CD14-positive monocyte (primary cell): ENCODE results near the gene TRIAP1. TPM values are rescaled to one million over a fixed set of nuclear protein-coding genes. Genes with fewer than 3 reads are reported as not detected.

ENCODE experiments used
- DNase-seq, 3 donors: peaks; one replicate each; pipeline ENCODE4 v3.0.0-alpha.2; 2011 to 2022
- H2AFZ ChIP-seq: 2 replicates; pipeline ENCODE4 v1.6.0; 2012; ENCODE audit warnings: mild to moderate bottlenecking, low read depth, low read length, inconsistent platforms; ENCODE audit not compliant: insufficient read depth, poor library complexity, severe bottlenecking
- H3K27ac ChIP-seq, 2 donors: 1 replicate in 1 of 2; 2 replicates in 1 of 2; pipeline ENCODE4 v1.5.1; 2012 to 2013; ENCODE audit warnings: low read length in 2 of 2, control low read depth in 1 of 2, inconsistent platforms in 1 of 2, low read depth in 1 of 2, mild to moderate bottlenecking in 1 of 2
- H3K27me3 ChIP-seq, 2 donors: one replicate each; pipeline versions ENCODE4 v1.6.0 to v1.6.1; 2011 to 2013; ENCODE audit warnings: low read length in 2 of 2; ENCODE audit not compliant: control insufficient read depth in 2 of 2, insufficient read depth in 2 of 2
- H3K36me3 ChIP-seq, 2 donors: replicated peaks in 1 of 2; 1 replicate in 1 of 2; 2 replicates in 1 of 2; pipeline versions ENCODE4 v1.5.1 to v1.6.1; 2012 to 2013; ENCODE audit warnings: low read length in 2 of 2, control low read depth in 1 of 2, inconsistent platforms in 1 of 2, mild to moderate bottlenecking in 1 of 2; ENCODE audit not compliant: insufficient read depth in 2 of 2, control insufficient read depth in 1 of 2
- H3K4me1 ChIP-seq, 2 donors: 1 replicate in 1 of 2; 2 replicates in 1 of 2; pipeline versions ENCODE4 v1.5.1 to v1.6.1; 2012 to 2013; ENCODE audit warnings: low read length in 2 of 2, control low read depth in 1 of 2, inconsistent platforms in 1 of 2, mild to moderate bottlenecking in 1 of 2, moderate library complexity in 1 of 2; ENCODE audit not compliant: insufficient read depth in 2 of 2, control insufficient read depth in 1 of 2
- H3K4me2 ChIP-seq: replicated peaks from 2 replicates; pipeline ENCODE3; 2012; ENCODE audit warnings: low read length, moderate library complexity, mild to moderate bottlenecking; ENCODE audit not compliant: poor library complexity, severe bottlenecking; ENCODE audit errors: extremely low read depth
- H3K4me3 ChIP-seq, 3 experiments: fragments of 200-600 bp in 1 of 3; sonication (generic) in 1 of 3; replicated peaks in 1 of 3; 1 replicate in 2 of 3; 2 replicates in 1 of 3; pipeline ENCODE4 v1.5.1; 2011 to 2013; ENCODE audit warnings: low read length in 3 of 3, mild to moderate bottlenecking in 3 of 3, control low read depth in 2 of 3, low read depth in 2 of 3, inconsistent platforms in 1 of 3, moderate library complexity in 1 of 3
- H3K79me2 ChIP-seq: 2 replicates; pipeline ENCODE4 v1.6.0; 2012; ENCODE audit warnings: mild to moderate bottlenecking, control low read depth, inconsistent platforms, low read length, moderate library complexity; ENCODE audit not compliant: insufficient read depth
- H3K9ac ChIP-seq: 2 replicates; pipeline ENCODE4 v1.6.0; 2017; ENCODE audit warnings: low read length, mild to moderate bottlenecking; ENCODE audit not compliant: insufficient read depth, poor library complexity, severe bottlenecking
- H3K9me3 ChIP-seq, 2 donors: replicated peaks in 1 of 2; 1 replicate in 1 of 2; 2 replicates in 1 of 2; pipeline versions ENCODE4 v1.5.1 to v1.6.1; 2012 to 2013; ENCODE audit warnings: low read length in 2 of 2, control low read depth in 1 of 2; ENCODE audit not compliant: control insufficient read depth in 1 of 2, insufficient read depth in 1 of 2
- H4K20me1 ChIP-seq: 2 replicates; pipeline ENCODE4 v1.6.0; 2012; ENCODE audit warnings: mild to moderate bottlenecking, low read length, control low read depth, moderate library complexity; ENCODE audit not compliant: insufficient read depth
- H3K27ac Mint-ChIP-seq, 7 donors: one replicate each; pipeline ENCODE4 v1.8.0; 2020; ENCODE audit warnings: mild to moderate bottlenecking in 7 of 7, mixed read lengths in 7 of 7, moderate library complexity in 6 of 7, inconsistent platforms in 2 of 7
- H3K27me3 Mint-ChIP-seq, 3 donors: one replicate each; pipeline ENCODE4 v1.8.0; 2021 to 2022; ENCODE audit warnings: low read depth in 3 of 3, mild to moderate bottlenecking in 3 of 3, mixed read lengths in 3 of 3, moderate library complexity in 3 of 3, inconsistent platforms in 1 of 3
- H3K36me3 Mint-ChIP-seq, 2 donors: one replicate each; pipeline ENCODE4 v1.8.0; 2020; ENCODE audit warnings: mixed read lengths in 2 of 2, inconsistent platforms in 1 of 2, mild to moderate bottlenecking in 1 of 2
- H3K4me1 Mint-ChIP-seq: one replicate; pipeline ENCODE4 v1.8.0; 2020; ENCODE audit warnings: mild to moderate bottlenecking, mixed read lengths
- H3K4me3 Mint-ChIP-seq, 2 donors: one replicate each; pipeline ENCODE4 v1.8.0; 2020; ENCODE audit warnings: mild to moderate bottlenecking in 2 of 2, mixed read lengths in 2 of 2, moderate library complexity in 1 of 2
- H3K9me3 Mint-ChIP-seq, 7 donors: one replicate each; pipeline ENCODE4 v1.8.0; 2020 to 2022; ENCODE audit warnings: mixed read lengths in 7 of 7, mild to moderate bottlenecking in 6 of 7, moderate library complexity in 6 of 7, inconsistent platforms in 2 of 7
- WGBS: methylation state at CpG from one replicate; pipeline ENCODE4 v1.1.5; 2013; ENCODE audit warnings: missing lambda C conversion rate; ENCODE audit not compliant: insufficient coverage; 5-methylcytosine and 5-hydroxymethylcytosine counted together
- intact Hi-C, 2 donors: fragments of 100-400 bp; cut with micrococcal nuclease; formaldehyde crosslinking; loops; one replicate each; pipeline versions ENCODE4 v1.15.0 to v1.15.1; 2023
- polyA plus RNA-seq, 3 donors: library from polyadenylated mRNA; depleted of rRNA in 1 of 3; unstranded in 2 of 3; stranded (reverse) in 1 of 3; fragments of 300-500 nt in 2 of 3; fragments of >200 nt in 1 of 3; fragmentation: Illumina TruSeq in 2 of 3; gene quantifications; 1 replicate in 2 of 3; 2 replicates in 1 of 3; pipeline ENCODE4 v1.2.3, GENCODE V29; 2012 to 2021
- TF ChIP-seq, protein P1 (sequence below): fragments of 200-600 bp; IDR thresholded peaks from one replicate; pipeline ENCODE4 v1.8.0; 2022; ENCODE audit warnings: antibody characterized with exemption, mild to moderate bottlenecking

Gene TRIAP1
- polyA plus RNA-seq, 3 donors = 11.3 to 61.9 (median 57.0) TPM

DNA sequence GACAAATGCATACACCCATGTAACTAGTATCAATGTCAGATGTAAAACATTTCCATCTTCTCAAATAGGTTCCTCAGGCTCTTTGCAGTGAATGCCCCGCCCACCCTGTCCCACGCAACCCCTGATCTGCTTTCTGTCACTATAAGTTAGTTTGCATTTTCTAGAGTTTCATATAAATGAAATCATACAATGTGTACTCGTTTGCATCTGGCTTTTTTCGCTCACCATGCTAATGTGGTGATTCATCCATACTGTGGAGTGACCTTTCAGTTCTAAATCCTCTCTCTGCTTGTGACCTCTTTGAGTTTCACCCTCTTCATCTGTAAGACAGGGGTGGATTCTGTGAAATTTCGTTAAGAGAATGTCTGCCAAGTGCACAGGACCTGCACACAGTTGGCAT lies 46.7 kb downstream of the TRIAP1 start:
- TF ChIP-seq, protein P1, sequence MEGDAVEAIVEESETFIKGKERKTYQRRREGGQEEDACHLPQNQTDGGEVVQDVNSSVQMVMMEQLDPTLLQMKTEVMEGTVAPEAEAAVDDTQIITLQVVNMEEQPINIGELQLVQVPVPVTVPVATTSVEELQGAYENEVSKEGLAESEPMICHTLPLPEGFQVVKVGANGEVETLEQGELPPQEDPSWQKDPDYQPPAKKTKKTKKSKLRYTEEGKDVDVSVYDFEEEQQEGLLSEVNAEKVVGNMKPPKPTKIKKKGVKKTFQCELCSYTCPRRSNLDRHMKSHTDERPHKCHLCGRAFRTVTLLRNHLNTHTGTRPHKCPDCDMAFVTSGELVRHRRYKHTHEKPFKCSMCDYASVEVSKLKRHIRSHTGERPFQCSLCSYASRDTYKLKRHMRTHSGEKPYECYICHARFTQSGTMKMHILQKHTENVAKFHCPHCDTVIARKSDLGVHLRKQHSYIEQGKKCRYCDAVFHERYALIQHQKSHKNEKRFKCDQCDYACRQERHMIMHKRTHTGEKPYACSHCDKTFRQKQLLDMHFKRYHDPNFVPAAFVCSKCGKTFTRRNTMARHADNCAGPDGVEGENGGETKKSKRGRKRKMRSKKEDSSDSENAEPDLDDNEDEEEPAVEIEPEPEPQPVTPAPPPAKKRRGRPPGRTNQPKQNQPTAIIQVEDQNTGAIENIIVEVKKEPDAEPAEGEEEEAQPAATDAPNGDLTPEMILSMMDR = no peak
- no peaks in the 10 kb centered on the region for H4K20me1 ChIP-seq
- intact Hi-C loops = no loop called here
- no peaks in the 10 kb centered on the region for H3K36me3 ChIP-seq
- no peak overlapping the region for H2AFZ ChIP-seq
- no peak overlapping the region for H3K27ac ChIP-seq
- H3K27me3 ChIP-seq = peaks cover 0 to 14% of the 10 kb centered on the region in 2 donors
- H3K4me1 ChIP-seq = no peaks in the 10 kb centered on the region
- no peaks in the 10 kb centered on the region for H3K79me2 ChIP-seq
- Mint-ChIP-seq H3K27ac (no peak overlapping the region), H3K9me3 (peaks cover 0 to 4% (median 0%) of the 10 kb centered on the region in 7 donors), H3K4me3 (no peak overlapping the region), H3K4me1 (peaks cover 3% of the 10 kb centered on the region), H3K36me3 (no peaks in the 10 kb centered on the region), H3K27me3 (peaks cover 14 to 41% (median 33%) of the 10 kb centered on the region in 3 donors)
- no peak for DNase-seq
- no peaks in the 10 kb centered on the region for H3K9me3 ChIP-seq
- no peak overlapping the region for H3K4me2 ChIP-seq
- no peak overlapping the region for H3K4me3 ChIP-seq
- no peak overlapping the region for H3K9ac ChIP-seq
- no CpG with 5 or more reads among the region's 5 CpGs for WGBS

DNA sequence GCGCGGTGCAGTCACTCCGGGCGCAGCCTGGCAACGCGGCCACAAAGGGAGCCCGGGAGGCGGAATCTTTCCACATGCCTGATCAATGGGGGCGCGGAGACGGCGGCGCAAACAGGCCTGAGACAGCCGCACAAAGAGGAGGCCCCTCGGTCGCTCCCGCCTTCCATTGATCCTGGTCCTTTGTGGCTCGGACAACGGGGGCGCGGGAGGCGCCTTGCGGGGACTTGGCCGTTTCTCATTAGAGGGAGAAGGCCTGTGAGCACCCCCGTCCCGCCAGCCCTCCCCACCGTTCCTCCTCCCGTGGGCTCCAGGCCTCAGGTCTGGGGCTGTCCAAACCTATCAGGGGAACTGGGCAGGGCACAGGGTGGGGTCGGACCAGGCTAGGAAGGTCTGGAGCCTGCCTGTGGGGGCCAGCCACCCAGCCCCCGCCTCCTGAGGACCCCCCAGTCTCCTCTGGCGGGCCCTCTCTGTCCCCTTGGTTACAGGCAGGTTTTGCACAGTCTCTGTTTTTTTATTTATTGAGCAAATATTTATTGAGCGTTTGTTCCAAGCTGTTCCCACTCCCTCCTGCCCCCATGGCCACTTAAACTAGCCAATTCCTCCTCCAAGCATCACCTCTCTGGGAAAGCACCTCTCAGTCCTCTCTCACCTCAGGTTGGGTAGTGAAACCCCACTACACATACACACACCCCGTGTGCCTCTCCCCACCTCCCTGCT lies 48.2 kb downstream of the TRIAP1 start:
- no peak overlapping the region for H3K27ac Mint-ChIP-seq
- WGBS = 80% methylated on average over 30 of the region's 33 CpGs
- no peak for DNase-seq
- intact Hi-C loops = no loop called here
- H3K36me3 Mint-ChIP-seq = no peaks in the 10 kb centered on the region
- H3K9me3 Mint-ChIP-seq = no peaks in the 10 kb centered on the region
- no peaks in the 10 kb centered on the region for H3K36me3 ChIP-seq
- no peaks in the 10 kb centered on the region for H3K4me1 ChIP-seq
- H3K4me1 Mint-ChIP-seq = peaks cover 4% of the 10 kb centered on the region
- no peak overlapping the region for H3K9ac ChIP-seq
- H3K27me3 Mint-ChIP-seq = peaks cover 20 to 44% (median 44%) of the 10 kb centered on the region in 3 donors
- H3K4me3 ChIP-seq = no peak overlapping the region
- peaks cover 2 to 21% of the 10 kb centered on the region in 2 donors for H3K27me3 ChIP-seq
- H3K27ac ChIP-seq = no peak overlapping the region
- peak overlapping the region in 1 of 2 donors; percentile 35 for H3K4me3 Mint-ChIP-seq
- TF ChIP-seq, protein P1 = no peak
- no peaks in the 10 kb centered on the region for H4K20me1 ChIP-seq
- H2AFZ ChIP-seq = no peak overlapping the region
- H3K4me2 ChIP-seq = no peak overlapping the region
- no peaks in the 10 kb centered on the region for H3K9me3 ChIP-seq
- H3K79me2 ChIP-seq = no peaks in the 10 kb centered on the region
